ENCODE data around the gene KLHL21.
A peak's percentile ranks its signal among the peaks of the same experiment; 100 is the strongest.
"Not testable (repeated sequence)": the region's sequence is repeated elsewhere in the genome, so short reads cannot be mapped to it uniquely, and the experiment has no call there.

KLHL21 gene, protein sequence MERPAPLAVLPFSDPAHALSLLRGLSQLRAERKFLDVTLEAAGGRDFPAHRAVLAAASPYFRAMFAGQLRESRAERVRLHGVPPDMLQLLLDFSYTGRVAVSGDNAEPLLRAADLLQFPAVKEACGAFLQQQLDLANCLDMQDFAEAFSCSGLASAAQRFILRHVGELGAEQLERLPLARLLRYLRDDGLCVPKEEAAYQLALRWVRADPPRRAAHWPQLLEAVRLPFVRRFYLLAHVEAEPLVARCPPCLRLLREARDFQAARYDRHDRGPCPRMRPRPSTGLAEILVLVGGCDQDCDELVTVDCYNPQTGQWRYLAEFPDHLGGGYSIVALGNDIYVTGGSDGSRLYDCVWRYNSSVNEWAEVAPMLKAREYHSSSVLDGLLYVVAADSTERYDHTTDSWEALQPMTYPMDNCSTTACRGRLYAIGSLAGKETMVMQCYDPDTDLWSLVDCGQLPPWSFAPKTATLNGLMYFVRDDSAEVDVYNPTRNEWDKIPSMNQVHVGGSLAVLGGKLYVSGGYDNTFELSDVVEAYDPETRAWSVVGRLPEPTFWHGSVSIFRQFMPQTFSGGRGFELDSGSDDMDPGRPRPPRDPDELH

DNA sequence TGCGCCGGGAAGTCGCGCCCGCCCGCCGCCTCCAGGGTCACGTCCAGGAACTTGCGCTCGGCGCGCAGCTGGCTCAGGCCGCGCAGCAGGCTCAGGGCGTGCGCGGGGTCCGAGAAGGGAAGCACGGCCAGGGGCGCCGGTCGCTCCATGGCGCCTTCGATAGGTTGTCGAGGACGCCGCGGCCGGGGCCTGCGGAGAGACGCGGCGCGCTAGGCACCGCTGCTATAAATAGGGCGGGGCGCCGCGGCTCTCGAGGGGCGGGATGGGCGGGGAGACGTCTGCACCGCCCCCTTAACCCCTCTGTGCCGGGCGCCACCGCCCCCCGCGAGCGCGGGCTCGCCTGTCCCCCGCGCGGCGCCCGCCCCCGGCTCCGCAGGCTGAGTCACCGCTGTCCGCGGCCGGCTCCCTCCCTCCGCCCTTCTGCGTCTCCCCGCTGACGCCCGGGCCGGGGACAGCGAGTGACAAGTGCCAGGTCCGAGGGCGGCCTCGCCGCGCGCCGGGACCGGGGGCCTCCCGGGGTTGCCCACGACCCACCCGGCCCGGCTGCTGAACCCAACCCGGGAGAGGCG, at the start of gene KLHL21:
Gene KLHL21 (minus strand): TSS at position 201 of the 569 bp plus-strand sequence. CDS start 52 bp downstream, at position 149.
- peak; percentile 8 for DNase-seq

DNA sequence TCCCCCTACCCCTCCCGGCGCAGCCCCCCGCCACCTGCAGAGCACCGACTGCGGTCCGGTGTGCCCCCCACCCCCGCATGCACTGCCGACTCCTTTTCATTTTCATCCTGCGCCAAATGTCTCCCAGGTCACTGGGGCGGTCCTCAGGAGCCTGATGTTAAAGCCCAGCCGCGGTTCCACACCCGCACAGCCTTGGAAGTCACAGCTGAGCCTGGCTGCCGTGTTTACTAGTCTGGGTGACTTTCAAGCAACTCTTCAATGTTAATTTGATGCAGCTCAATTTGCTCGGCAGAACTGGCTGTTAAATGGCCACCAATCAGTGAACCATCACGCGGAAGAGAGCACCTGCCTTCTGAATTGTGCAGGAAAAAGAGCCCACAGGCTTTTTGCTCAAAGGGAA, 49.2 kb upstream of the KLHL21 start:
- no peak for DNase-seq

DNA sequence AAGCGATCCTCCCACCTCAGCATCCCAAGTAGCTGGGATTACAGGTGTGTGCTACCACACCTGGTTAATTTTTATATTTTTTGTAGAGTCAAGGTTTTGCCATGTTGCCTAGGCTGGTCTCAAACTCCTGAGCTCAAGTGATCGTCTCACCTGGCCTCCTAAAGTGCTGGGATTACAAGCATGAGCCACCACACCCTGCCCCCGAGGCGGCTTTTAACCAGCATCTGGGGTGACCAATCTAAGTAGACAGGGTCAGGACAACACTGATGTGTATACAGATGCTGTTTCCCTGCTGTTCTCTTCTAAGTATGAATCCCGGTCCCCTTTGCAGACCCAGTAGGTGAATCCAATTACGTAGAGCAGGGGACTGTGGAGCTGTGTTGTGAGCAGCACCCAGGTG, 45.9 kb upstream of the KLHL21 start:
- no peak for DNase-seq

DNA sequence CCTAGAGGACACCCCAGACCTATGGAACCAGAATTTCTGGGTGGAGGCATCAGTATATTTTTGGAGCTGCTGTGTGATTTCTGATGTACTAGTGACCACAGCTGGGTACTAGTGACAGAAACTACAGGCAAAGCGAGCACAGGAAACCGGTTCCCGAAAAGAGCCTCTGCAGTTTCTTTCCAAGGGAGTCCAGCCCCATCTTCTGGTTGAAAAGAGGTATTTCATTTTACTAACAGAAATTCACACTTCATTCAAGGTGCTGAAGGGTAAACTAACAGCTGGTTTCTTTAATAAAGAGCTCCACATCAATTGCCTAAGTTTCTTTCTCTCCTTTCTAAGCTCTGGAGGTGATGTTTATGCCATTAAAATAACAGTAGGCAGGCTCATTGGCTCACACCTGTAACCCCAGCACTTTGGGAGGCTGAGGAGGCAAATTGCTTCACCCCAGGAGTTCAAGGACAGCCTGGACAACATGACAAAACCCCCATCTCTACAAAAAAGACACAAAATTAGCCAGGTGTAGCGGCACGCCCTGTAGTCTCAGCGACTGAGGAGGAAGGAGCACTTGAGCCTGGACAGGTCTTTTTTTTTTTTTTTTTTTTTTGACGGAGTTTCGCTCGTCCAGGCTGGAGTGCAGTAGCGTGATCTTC, 44.0 kb upstream of the KLHL21 start:
- DNase-seq: no peak

DNA sequence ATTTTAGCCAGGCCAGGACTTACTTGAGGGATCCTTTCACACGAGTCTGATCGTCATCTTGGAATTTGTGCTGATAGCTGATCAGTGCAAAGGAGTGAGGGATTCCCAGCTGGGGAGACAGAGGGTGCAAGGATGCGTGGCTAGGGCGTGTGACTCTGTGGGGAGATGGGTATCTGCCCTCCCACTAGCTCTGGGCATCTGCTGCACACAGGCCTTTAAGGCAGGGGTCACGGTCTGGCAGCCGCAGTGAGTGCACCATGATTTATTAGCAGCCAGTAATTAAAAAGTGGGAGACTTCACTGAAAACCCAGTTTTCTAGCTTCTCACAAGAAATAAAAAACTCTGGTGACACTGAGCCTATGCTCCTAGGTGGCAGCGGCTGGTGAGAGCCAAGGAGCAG, 42.3 kb upstream of the KLHL21 start:
- DNase-seq: no peak

DNA sequence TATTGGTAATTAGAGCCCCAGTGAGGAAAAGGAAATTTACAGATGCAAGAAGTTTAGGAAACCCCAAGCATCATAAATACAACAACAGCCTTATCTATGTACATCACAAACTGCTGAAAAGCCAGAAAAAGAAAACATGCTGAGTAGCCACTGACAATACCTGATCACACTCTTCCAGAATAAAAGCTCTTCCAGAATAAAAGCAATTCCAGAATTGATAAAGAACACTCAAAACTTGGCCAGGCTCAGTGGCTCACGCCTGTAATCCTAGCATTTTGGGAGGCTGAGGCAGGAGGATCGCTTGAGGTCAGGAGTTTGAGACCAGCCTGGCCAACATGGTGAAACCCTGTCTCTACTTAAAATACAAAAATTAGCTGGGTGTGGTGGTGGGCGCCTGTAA, 38.2 kb upstream of the KLHL21 start:
- DNase-seq: not testable (repeated sequence)

DNA sequence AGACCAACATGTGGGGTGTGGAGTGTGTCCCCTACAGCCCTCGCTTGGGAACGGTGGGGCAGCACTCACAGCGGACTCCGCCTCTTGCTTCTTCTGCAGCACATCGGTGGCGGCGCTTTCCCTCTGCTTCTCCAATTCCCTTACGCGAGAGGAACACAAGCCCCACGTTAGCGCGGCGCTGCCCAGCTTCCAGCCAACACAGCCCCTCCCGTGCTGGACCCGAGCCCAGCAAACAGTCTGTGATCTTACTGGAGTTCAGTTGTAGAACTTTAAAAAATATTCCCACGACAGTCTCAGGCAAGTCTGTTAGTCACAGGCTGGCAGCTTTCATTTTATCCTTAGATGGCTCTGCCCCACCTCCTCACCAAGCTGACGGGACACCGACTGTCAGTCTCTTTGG, 35.6 kb upstream of the KLHL21 start:
- no peak for DNase-seq

DNA sequence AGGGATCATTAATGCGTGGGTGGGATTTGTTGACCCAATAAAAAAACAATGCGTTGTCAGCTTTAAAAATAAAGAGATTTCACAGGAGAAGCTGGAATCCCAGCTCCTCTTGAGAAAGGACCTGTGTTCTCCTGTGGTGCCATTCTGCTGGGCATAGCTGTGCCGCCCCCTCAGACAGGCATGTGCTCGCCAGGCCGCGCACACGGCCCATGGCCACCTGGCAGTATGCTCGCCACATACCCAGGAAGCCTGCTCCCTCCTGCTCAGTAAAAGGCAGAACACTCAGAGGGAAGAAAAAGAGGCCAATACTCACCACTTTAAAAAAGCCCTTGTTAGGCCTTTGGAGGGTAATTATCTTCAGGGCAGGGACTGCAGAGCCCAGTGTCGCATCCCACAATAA, 35.1 kb upstream of the KLHL21 start:
- no peak for DNase-seq

DNA sequence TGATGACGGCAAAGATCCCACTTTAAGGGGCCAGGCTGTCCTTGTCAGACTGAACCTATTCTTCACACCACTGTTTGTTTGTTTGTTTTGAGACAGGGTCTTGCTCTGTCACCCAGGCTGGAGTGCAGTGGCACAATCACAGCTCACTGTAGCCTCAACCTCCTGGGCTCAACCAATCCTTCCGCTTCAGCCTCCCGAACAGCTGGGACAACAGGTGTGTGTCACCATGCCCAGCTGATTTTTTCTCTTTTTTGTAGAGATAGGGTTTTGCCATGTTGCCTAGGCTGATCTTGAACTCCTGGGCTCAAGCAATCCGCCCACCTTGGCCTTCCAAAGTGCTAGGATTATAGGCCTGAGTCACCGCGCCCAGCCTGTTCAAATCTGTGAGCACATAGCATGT, 34.1 kb upstream of the KLHL21 start:
- DNase-seq: not testable (repeated sequence)

DNA sequence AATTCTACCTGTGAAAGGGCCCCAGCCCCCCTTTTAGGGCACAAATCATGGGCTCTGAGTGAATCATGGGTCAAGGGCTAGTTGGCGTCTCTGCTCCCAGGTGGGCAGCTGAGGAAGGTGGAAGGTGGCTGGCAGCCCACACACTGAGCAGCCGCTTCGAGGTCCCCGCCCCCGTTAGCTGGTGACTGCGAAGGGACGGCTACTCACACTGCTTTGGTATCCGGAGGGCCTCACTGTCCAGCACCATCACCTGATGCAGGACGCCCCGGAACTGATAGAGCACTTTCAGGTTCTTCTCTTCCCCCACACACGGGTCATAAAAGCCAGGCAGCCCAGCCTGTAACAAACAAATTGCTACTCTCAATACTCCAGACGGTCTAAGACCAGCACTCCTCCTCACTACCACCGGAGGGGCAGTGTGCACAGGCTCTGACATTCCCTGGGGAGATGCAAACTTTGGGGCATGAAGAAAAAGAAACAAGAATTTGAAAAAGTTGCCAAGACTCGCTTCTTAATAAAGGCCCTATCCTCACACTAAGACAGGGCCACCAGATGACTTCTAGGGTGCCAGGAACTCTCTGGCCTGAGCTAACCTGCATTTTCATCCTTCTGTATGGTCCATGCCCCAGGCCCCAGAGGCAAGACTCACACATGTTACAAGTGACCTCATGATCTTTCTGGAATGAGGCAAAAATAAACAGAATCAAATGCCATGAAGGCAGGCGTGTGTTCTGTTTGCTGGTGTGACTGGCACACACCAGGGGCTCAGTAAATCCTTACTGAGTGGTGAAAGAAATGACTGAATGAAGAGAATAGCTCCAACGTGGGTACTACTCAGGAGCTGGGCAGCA, 33.5 kb upstream of the KLHL21 start:
- DNase-seq: no peak

DNA sequence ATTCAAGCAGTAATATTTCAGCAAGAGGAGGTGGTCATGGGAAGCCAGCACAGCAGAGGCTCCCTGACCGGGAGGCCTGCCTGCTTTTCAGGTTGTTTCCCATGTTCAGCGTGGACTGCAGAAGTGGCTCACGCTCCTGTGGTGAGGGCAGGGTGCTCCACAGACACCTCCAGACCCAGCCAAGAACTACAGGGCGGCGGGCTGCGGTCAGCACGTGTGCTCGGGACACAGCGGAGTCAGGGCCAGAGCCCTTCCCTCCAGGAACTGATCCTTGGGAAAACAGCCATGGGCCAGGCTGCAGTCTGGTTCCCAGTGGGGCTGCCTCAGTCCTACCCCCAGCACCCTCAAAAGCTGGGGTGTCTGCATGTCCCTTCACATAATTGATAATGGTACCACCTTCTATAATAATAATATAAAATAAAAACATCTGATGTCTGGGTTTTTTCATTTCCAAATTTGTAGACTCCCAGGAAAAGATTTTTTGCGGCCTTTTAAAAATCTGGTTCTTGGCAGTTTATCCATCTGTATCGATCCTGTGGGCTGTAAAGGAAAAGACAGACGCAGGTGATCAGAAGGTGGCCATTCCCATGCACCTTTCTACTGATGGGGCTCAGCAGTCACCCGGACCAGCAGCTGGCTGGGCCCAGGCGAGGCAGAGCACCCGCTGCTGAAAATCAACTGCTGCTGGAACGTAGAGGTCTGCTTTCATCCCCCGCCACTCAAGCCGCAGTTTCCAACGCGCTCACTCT, 32.7 kb upstream of the KLHL21 start:
- DNase-seq: no peak

DNA sequence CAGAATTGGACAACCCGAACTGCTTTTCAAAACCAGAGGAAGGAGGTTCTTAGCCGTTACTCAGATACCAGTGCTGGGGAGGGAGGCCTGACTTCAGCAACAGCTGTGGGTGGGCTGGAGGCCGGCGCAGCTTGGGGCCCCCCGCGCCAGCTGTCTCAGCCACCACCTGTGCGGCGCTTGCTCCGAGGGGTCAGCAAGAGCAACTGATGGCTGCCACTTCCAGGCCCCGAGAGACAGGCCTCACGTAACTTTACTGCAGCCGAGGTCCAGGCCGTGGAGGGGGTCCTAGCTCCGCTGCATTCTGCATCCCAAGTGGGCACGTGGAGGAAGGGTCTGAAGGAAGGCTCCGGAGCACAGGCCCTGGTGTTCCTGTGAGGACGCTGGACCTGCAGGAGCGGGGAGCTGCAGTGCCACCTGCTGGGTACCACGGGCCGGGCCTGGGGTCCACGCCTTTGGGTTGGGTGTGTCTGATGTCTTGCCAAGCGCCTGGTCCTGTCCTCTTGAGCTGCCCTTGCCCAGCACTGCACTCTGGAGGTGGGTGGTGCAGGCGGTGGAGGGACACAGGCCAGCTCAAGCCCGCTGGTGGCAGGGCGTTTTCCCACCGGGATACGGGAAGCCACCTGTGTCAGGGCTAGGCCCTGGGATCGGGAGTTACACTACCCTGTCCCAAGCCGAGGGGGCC, 31.8 kb upstream of the KLHL21 start:
- no peak for DNase-seq

DNA sequence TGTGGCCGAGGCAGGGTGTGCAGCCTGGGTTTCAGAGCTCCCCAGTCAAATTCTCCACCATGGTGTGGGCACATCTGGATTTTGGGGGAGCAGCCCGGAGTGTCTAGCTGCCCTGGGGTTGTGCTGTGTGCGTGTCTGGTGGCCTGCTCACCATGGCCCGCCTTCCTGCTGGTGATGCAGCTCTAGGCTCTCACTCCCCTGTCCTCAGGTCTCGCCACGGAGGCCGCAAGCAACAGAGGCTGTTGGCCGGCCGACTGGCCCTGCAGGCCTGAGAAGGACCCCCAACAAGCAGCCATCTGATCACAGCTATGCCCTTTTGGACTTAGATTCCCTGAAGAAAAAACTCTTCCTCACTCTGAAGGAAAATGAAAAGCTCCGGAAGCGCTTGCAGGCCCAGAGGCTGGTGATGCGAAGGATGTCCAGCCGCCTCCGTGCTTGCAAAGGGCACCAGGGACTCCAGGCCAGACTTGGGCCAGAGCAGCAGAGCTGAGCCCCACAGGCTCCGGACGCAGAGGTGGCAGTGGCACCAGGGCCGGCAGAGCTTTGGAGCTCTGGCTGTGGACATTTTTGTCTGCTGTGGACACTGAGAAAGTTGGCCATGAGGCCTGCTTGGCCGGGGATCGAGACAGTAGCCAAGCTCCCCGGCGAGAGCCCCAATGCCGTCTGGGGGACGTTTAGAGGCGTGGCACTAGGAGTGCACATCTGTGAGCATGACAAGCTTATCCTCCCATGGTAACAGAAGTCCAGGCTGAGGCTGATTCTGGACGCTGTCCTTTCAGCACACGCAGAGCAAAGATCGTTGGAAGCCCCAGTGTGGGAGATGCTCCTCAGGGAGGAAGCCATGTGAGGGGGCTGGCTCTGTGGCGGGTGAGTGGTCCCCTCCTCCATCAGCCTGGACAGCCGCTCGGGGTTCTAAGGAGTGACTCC, 30.2 kb upstream of the KLHL21 start:
- no peak for DNase-seq

DNA sequence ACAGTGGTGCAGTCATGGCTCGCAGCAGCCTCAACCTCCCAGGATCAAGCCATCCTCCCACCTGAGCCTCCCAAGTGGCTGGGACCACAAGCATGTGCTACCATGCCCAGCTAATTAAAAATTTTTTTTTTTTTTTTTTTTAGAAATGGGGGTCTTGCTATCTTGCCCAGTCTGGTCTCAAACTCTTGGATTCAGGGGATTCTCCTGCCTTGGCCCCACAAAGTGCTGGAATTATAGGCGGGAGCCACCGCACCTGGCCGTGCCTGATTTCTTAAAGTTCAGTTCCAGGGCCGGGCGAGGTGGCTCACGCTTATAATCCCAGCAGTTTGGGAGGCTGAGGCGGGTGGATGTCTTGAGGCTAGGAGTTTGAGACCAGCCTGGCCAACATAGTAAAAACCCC, 28.4 kb upstream of the KLHL21 start:
- no peak for DNase-seq

DNA sequence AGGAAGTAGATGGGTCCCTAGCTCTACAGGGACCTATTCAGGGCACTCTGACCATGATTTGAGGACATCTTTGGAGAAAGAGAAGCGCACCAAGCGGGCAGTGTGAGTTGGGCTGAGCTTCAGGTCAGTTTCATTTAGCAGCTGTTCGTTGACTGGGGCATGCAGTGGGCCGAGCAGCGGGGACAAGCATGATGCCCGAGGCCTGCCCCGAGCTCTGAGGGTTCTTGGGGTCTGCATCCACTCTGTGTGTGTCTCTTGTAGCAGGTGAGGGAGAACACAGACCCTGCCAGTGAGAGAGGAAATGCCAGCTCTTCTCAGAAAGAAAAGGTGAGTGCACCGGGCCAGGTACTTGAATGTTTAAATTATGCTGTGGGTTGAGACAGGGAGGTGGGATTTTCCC, 27.4 kb upstream of the KLHL21 start:
- DNase-seq: no peak

DNA sequence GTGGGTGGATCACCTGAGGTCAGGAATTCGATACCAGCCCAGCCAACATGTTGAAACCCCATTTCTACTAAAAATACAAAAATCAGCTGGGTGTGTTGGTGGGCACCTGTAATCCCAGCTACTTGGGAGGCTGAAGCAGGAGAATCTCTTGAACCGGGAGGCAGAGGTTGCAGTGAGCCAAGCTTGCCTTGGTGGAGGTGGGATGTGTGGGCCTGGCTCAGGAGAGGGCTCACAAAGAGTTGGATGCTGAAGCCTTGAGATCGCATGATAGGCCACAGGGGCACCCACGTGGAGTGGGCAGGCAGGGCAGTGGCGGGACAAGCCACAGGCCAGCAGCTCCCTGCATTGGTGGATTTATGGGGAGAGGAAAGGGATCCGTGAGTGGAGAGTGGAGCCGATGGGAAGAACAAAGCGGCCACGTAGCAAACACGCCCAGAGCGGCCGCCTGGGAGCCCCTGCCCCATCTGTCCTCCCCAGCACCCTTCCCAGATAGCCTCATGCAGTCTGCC, 26.4 kb upstream of the KLHL21 start:
- no peak for DNase-seq

DNA sequence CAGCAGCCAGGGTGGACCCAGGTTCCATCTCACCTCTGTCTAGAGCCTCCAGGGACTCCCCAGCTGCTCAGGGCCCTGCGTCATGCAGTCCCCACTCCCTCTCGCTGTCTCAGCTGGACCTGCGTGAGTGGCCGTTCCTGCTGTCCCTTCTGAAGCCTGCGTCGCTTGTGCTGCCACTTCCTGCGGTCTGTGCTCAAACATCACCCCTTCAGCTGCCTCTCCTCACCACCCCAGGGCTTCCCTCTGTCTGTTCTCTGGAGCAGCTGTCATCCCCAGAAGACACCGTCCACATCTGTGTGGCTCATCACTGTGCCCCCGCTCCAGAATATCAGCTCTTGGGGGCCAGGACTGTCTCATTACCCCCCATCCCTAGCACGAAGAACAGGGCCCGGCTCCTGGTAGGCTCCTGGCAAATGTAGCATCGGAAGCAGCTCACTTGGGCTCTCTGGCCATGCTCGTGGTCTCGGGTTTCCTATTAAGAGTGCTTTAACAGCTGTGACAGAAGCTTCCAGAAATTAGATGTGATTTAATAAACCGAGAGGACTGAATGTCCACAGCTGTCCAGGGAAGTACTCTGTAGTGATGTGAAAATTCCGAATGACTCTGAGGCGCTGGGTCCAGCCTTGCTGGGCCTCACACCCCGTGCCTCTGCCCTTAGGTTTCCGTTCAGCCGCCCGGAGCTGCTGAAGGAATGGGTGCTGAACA, 25.3 kb upstream of the KLHL21 start:
- no peak for DNase-seq

DNA sequence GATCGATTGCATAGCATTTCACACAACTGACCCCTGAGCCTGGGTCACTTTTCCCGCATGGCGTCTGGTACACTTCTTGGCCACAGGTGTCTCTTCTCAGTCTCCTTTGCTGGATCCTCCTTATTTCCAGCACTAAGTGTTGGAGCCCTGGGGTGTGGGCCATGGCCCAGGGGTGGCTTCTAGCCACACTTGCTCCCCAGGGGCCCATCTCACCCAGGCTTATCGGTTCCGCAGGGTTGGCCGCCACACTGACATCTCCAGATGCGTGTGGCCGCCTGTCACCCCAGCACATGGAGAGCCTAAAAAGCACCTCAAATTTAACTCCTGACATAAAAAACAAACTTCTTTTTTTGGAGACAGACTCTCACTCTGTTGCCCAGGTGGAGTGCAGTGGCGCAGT, 24.4 kb upstream of the KLHL21 start:
- DNase-seq: no peak

DNA sequence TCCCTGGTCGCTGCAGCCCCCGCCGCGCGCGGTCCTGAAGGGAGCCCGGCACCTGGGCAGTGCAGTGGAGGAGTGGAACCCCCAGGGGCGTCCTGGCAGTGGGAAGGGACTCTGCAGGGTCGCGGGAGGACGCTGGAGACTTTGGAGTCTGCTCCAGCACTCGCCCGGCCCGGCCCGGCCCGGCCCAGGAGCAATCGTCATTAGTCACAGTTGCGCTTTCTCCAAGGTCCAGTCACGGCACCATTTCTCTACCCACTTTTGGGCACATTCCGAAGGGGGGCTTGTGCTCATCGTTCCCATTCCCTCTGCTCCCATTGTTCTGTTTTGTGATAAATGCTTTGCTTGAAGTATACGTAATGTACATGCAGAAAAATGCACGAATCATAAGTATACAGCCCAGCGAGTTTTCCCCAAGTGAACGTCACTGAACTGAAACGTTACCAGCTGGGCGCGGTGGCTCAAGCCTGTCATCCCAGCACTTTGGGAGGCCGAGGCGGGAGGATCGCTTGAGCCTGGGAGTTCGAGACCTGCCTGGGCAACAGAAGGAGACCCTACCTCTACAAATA, 23.0 kb upstream of the KLHL21 start:
- no peak for DNase-seq

All from NCI-H774 (cell line).